Calu3 (cell line): ENCODE measurements around the gene SRSF12. TPM values are rescaled to one million over a fixed set of nuclear protein-coding genes. Genes with fewer than 3 reads are reported as not detected.

ENCODE experiments used
- BruUV-seq: library from RNA; stranded (reverse); fragments of 400-500 nt; replicated peaks from 2 replicates; lab custom pipeline; 2021; lab: Mats Ljungman, UMichigan
- CTCF ChIA-PET: fragments of 300-600 bp; sonication (Branson Sonifier 250); formaldehyde crosslinking; loops from one replicate; lab custom pipeline; 2022; ENCODE audit warnings: antibody characterized with exemption; lab: Charles Lee
- DNase-seq: peaks from one replicate; pipeline ENCODE4 v3.0.0; 2022
- H3K27ac Mint-ChIP-seq: one replicate; pipeline ENCODE4 v1.8.0; 2022; ENCODE audit warnings: mixed read lengths; ENCODE audit not compliant: unreplicated experiment
- H3K27me3 Mint-ChIP-seq: one replicate; pipeline ENCODE4 v1.8.0; 2022; ENCODE audit warnings: mixed read lengths; ENCODE audit not compliant: unreplicated experiment
- H3K36me3 Mint-ChIP-seq: one replicate; pipeline ENCODE4 v1.8.0; 2022; ENCODE audit warnings: mild to moderate bottlenecking, moderate library complexity, mixed read lengths; ENCODE audit not compliant: insufficient read depth, unreplicated experiment
- H3K4me1 Mint-ChIP-seq: one replicate; pipeline ENCODE4 v1.8.0; 2022; ENCODE audit warnings: mild to moderate bottlenecking, low read depth, mixed read lengths; ENCODE audit not compliant: unreplicated experiment
- H3K4me3 Mint-ChIP-seq: one replicate; pipeline ENCODE4 v1.8.0; 2022; ENCODE audit warnings: mild to moderate bottlenecking, low read depth, moderate library complexity, mixed read lengths; ENCODE audit not compliant: unreplicated experiment
- H3K9me3 Mint-ChIP-seq: one replicate; pipeline ENCODE4 v1.8.0; 2022; ENCODE audit warnings: low read depth, mixed read lengths; ENCODE audit not compliant: unreplicated experiment
- intact Hi-C: fragments of 100-400 bp; cut with micrococcal nuclease; formaldehyde crosslinking; loops from one replicate; pipeline ENCODE4 v1.10.0; 2022; ENCODE audit not compliant: unreplicated experiment
- total RNA-seq: library from RNA; stranded (reverse); gene quantifications from 2 replicates; pipeline ENCODE4 v1.2.3, GENCODE V29; 2022
- TF ChIP-seq, protein P1 (sequence below): fragments of 200-600 bp; IDR thresholded peaks from one replicate; pipeline ENCODE4 v1.8.0; 2022; ENCODE audit warnings: antibody characterized with exemption; ENCODE audit not compliant: unreplicated experiment

SRSF12 gene
- total RNA-seq, 1 experiment from 2014 or later: 1.8 TPM

DNA sequence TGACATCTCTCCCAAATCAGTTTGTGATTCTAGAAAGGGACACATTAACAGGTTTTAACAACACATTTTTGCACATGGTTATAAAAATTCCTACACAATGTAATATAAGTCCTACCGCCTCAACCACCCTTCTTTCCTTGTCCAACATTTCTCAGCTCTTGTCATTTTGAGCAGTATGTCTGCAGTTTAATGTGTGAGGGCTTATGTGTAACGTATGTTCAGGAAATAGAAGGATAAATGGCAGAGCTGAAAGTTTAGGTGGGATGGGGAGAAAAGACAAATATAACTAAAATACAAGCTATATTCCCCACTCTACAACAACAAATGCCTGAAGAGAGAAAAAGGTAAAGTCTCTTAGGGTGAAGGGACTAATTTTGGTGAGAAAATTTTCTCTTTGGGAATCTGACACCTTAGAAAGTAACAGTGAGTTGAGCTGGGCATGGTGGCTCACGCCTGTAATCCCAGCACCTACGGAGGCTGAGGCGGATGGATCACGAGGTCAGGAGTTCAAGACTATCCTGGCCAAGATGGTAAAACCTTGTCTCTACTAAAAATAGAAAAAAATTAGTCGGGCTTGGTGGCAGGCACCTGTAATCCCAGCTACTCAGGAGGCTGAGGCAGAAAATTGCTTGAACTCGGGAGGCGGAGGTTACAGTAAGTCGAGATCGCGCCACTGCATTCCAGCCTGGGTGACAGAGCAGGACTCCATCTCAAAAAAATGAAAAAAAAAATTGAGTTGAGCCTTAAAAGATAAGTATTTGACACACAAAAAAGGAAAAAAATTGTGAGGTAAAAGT lies 32.3 kb downstream of the SRSF12 start:
- H3K4me1 Mint-ChIP-seq: peaks cover 10% of the 10 kb centered on the region
- intact Hi-C loops: loop anchor here (2.0 kb wide), 1 partner anchor 103 kb away; no protein-coding TSS in a partner anchor
- no peaks in the 10 kb centered on the region for H3K9me3 Mint-ChIP-seq
- H3K4me3 Mint-ChIP-seq: no peak overlapping the region
- no peak for DNase-seq
- H3K27ac Mint-ChIP-seq: no peak overlapping the region
- H3K27me3 Mint-ChIP-seq: no peaks in the 10 kb centered on the region
- peaks cover 73% of the 10 kb centered on the region for H3K36me3 Mint-ChIP-seq
- CTCF ChIA-PET: interaction anchor here (0.6 to 1.6 kb wide), 7 partner anchors 11 to 110 kb away, joined by 3 to 4 read pairs (median 3); no protein-coding TSS in a partner anchor
- no TSS peak for BruUV-seq
- TF ChIP-seq, protein P1, sequence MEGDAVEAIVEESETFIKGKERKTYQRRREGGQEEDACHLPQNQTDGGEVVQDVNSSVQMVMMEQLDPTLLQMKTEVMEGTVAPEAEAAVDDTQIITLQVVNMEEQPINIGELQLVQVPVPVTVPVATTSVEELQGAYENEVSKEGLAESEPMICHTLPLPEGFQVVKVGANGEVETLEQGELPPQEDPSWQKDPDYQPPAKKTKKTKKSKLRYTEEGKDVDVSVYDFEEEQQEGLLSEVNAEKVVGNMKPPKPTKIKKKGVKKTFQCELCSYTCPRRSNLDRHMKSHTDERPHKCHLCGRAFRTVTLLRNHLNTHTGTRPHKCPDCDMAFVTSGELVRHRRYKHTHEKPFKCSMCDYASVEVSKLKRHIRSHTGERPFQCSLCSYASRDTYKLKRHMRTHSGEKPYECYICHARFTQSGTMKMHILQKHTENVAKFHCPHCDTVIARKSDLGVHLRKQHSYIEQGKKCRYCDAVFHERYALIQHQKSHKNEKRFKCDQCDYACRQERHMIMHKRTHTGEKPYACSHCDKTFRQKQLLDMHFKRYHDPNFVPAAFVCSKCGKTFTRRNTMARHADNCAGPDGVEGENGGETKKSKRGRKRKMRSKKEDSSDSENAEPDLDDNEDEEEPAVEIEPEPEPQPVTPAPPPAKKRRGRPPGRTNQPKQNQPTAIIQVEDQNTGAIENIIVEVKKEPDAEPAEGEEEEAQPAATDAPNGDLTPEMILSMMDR: no peak

DNA sequence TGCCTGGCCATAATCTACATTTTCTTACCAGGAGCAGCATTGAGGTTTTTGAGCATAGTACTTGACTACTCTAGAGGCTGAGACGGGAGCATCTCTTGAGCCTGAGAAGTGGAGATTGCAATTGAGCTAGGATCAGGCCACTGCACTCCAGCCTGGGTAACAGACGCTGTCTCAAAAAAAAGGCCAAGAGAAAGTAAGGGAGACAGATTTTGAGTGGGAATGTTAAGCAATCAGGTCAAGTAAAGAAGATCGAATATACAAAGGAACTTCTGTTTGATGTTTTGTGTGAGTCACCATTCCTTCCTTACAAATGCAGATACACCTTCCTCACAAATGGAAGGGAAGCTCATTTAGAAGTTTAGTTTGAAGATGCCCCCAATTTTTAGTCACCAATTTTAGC lies 32.9 kb downstream of the SRSF12 start:
- peak overlapping the region; percentile 35 for H3K4me3 Mint-ChIP-seq
- CTCF ChIA-PET: interaction anchor here (0.6 to 1.6 kb wide), 3 partner anchors 11 to 55 kb away, joined by 3 to 4 read pairs (median 3); no protein-coding TSS in a partner anchor
- H3K4me1 Mint-ChIP-seq: peaks cover 10% of the 10 kb centered on the region
- no TSS peak for BruUV-seq
- intact Hi-C loops: loop anchor here (2.0 to 5.0 kb wide), 2 partner anchors 37 to 102 kb away; no protein-coding TSS in a partner anchor
- peaks cover 80% of the 10 kb centered on the region for H3K36me3 Mint-ChIP-seq
- H3K9me3 Mint-ChIP-seq: no peaks in the 10 kb centered on the region
- peak overlapping the region; percentile 24 for H3K27ac Mint-ChIP-seq
- no peak for DNase-seq
- H3K27me3 Mint-ChIP-seq: no peaks in the 10 kb centered on the region
- TF ChIP-seq, protein P1: no peak

DNA sequence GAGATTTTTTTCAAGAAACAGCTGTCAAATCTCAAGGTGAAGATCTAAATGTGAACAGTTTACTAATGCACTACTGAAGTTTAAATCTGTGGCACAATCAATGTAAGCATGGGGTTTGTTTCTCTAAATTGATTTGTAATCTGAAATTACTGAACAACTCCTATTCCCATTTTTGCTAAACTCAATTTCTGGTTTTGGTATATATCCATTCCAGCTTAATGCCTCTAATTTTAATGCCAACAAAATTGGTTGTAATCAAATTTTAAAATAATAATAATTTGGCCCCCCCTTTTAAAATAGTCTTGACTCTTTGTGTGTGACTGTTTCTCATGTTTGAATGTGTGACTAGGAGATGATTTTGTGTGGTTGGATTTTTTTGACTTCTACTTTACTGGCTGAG lies 33.3 kb downstream of the SRSF12 start:
- TF ChIP-seq, protein P1: no peak
- Mint-ChIP-seq H3K27ac (peak overlapping the region; percentile 24), H3K27me3 (no peaks in the 10 kb centered on the region), H3K36me3 (peaks cover 84% of the 10 kb centered on the region), H3K4me3 (peak overlapping the region; percentile 35), H3K4me1 (peaks cover 10% of the 10 kb centered on the region), H3K9me3 (no peaks in the 10 kb centered on the region)
- CTCF ChIA-PET: interaction anchor here (0.7 to 1.2 kb wide), 2 partner anchors 55 to 82 kb away, joined by 3 to 5 read pairs; no protein-coding TSS in a partner anchor
- no peak for DNase-seq
- intact Hi-C loops: loop anchor here (2.0 to 5.0 kb wide), 2 partner anchors 38 to 102 kb away; no protein-coding TSS in a partner anchor
- BruUV-seq: no TSS peak

DNA sequence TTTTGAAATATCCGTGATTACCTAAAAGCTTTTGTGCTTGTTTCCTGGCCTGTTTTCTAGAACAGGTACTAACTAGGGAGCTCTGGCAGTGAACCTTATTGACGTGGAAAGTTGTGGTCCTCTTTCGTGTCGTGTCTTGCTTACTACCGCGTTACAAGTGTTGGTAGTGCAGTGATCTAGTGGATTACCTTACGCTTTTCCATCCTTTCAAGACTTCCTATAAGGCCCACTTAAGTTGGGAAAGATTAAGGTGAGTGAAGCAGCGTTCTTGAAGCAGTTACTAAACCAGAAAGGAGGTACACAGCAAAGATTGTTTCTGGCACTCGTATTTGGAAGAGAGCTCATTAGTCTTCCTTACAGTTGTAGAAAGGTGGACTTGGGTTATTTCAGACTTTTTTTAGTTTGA lies 35.4 kb downstream of the SRSF12 start:
- no peak for DNase-seq
- TF ChIP-seq, protein P1: no peak
- no TSS peak for BruUV-seq
- no peaks in the 10 kb centered on the region for H3K9me3 Mint-ChIP-seq
- peaks cover 79% of the 10 kb centered on the region for H3K36me3 Mint-ChIP-seq
- intact Hi-C loops: loop anchor here (5.0 kb wide), 1 partner anchor 40 kb away; no protein-coding TSS in a partner anchor
- H3K4me1 Mint-ChIP-seq: peaks cover 10% of the 10 kb centered on the region
- CTCF ChIA-PET: interaction anchor here (0.7 to 2.5 kb wide), 3 partner anchors 41 to 100 kb away, joined by 3 to 11 read pairs (median 4); no protein-coding TSS in a partner anchor
- no peaks in the 10 kb centered on the region for H3K27me3 Mint-ChIP-seq
- peak overlapping the region; percentile 87 for H3K27ac Mint-ChIP-seq
- peak overlapping the region; percentile 86 for H3K4me3 Mint-ChIP-seq
